GM12878 (cell line): ENCODE measurements around the gene HIRIP3. TPM values are rescaled to one million over a fixed set of nuclear protein-coding genes. Genes with fewer than 3 reads are reported as not detected.

Experiments
- ATAC-seq: fragments of 200-7000 bp; cut with Tn5 transposase; 3 replicates; pipeline ENCODE4 v1.9.1; 2020; ENCODE audit warnings: mild to moderate bottlenecking, moderate library complexity
- BruUV-seq: library from RNA; stranded (reverse); fragments of 400-500 nt; replicated peaks from 2 replicates; lab custom pipeline; 2021; lab: Mats Ljungman, UMichigan
- CTCF ChIA-PET: fragments of 300-600 bp; sonication (Branson Sonifier 250); formaldehyde crosslinking; extraction: SDS; loops from one replicate; lab custom pipeline; 2021; ENCODE audit warnings: inconsistent platforms; lab: Yijun Ruan, JAX
- POLR2A ChIA-PET: fragments of 350-600 bp; formaldehyde crosslinking; extraction: SDS; loops from one replicate; lab custom pipeline; 2021; ENCODE audit warnings: inconsistent platforms; lab: Charles Lee
- RAD21 ChIA-PET: fragments of 300-600 bp; sonication (Branson Sonifier 250); formaldehyde crosslinking; loops from one replicate; lab custom pipeline; 2023; ENCODE audit warnings: antibody characterized with exemption; ENCODE audit not compliant: unreplicated experiment; lab: Charles Lee
- SMC1A ChIA-PET: fragments of 300-600 bp; sonication (Branson Sonifier 250); formaldehyde crosslinking; loops from one replicate; lab custom pipeline; 2023; ENCODE audit not compliant: unreplicated experiment, uncharacterized antibody; lab: Charles Lee
- DNase-seq: peaks from one replicate; pipeline ENCODE4 v3.0.0-alpha.2; 2011; ENCODE audit warnings: low read depth, low spot score
- FAIRE-seq: peaks from 3 replicates; lab custom pipeline; 2011; peaks lifted over from hg19 to GRCh38; lab: Jason Lieb, UNC
- H2AFZ ChIP-seq: 2 replicates; pipeline ENCODE4 v1.6.0; 2011; ENCODE audit warnings: low read depth, low read length, control low read depth; ENCODE audit not compliant: control insufficient read depth
- H3K27ac ChIP-seq: 2 replicates; pipeline ENCODE4 v1.5.1; 2011; ENCODE audit warnings: control low read depth; ENCODE audit not compliant: control insufficient read depth, insufficient read depth
- H3K27me3 ChIP-seq, 2 experiments: replicated peaks in 1 of 2; 2 replicates each; pipeline versions ENCODE4 v1.6.0 to v1.6.1; 2011; ENCODE audit warnings: low read length in 1 of 2; ENCODE audit not compliant: control insufficient read depth in 2 of 2, insufficient read depth in 2 of 2
- H3K36me3 ChIP-seq, 2 experiments: 2 replicates each; pipeline ENCODE4 v1.5.1; 2011; ENCODE audit warnings: low read length in 1 of 2; ENCODE audit not compliant: control insufficient read depth in 2 of 2, insufficient read depth in 2 of 2
- H3K4me1 ChIP-seq: 2 replicates; pipeline ENCODE4 v1.6.1; 2011; ENCODE audit warnings: mild to moderate bottlenecking, low read length, moderate library complexity, mixed read lengths; ENCODE audit not compliant: control insufficient read depth, insufficient read depth
- H3K4me2 ChIP-seq: 2 replicates; pipeline ENCODE4 v1.6.0; 2011; ENCODE audit warnings: control low read depth; ENCODE audit not compliant: control insufficient read depth, insufficient read depth
- H3K4me3 ChIP-seq: fragments of 200-600 bp; sonication (generic); 2 replicates; pipeline ENCODE4 v1.5.1; 2016
- H3K79me2 ChIP-seq: 2 replicates; pipeline ENCODE4 v1.6.0; 2011; ENCODE audit warnings: low read length; ENCODE audit not compliant: control insufficient read depth, insufficient read depth
- H3K9ac ChIP-seq: 2 replicates; pipeline ENCODE4 v1.8.0; 2011; ENCODE audit warnings: low read length, control low read depth, mixed read lengths; ENCODE audit not compliant: control insufficient read depth, insufficient read depth
- H3K9me3 ChIP-seq: replicated peaks from 3 replicates; pipeline ENCODE4 v1.5.1; 2011; ENCODE audit warnings: mild to moderate bottlenecking, low read length; ENCODE audit not compliant: control insufficient read depth, insufficient read depth
- H4K20me1 ChIP-seq: 2 replicates; pipeline ENCODE4 v1.6.0; 2011; ENCODE audit not compliant: control insufficient read depth, insufficient read depth
- ATF7 ChIP-seq: fragments of 450-650 bp; IDR thresholded peaks from 2 replicates; pipeline ENCODE4 v1.6.1; 2016; ENCODE audit warnings: low read depth, mild to moderate bottlenecking
- CHD2 ChIP-seq: IDR thresholded peaks from 2 replicates; pipeline ENCODE4 v1.6.1; 2011; ENCODE audit warnings: low read depth, low read length, improper control_type of control experiment, borderline replicate concordance
- E2F4 ChIP-seq: IDR thresholded peaks from 2 replicates; pipeline ENCODE4 v1.6.1; 2012; ENCODE audit warnings: low read depth, low read length, improper control_type of control experiment
- E4F1 ChIP-seq: fragments of 450-650 bp; IDR thresholded peaks from 2 replicates; pipeline ENCODE4 v1.6.1; 2018; ENCODE audit warnings: borderline replicate concordance, mild to moderate bottlenecking; ENCODE audit not compliant: partially characterized antibody
- FOXM1 ChIP-seq: IDR thresholded peaks from 2 replicates; pipeline ENCODE4 v1.6.1; 2012; ENCODE audit warnings: low read depth, mild to moderate bottlenecking, inconsistent platforms, low read length, moderate library complexity
- HDAC6 ChIP-seq: fragments of 200-600 bp; sonication (generic); IDR thresholded peaks from one replicate; pipeline ENCODE4 v1.8.0; 2017; ENCODE audit warnings: antibody characterized with exemption; ENCODE audit not compliant: unreplicated experiment
- HDGF ChIP-seq: fragments of 450-650 bp; IDR thresholded peaks from 2 replicates; pipeline ENCODE4 v1.6.1; 2016; ENCODE audit warnings: antibody characterized with exemption
- IRF4 ChIP-seq: IDR thresholded peaks from 2 replicates; pipeline ENCODE4 v1.6.1; 2011; ENCODE audit warnings: low read depth, low read length
- KDM1A ChIP-seq: fragments of 200-600 bp; sonication (generic); IDR thresholded peaks from 2 replicates; pipeline ENCODE4 v1.6.1; 2016; ENCODE audit warnings: borderline replicate concordance
- NFYA ChIP-seq: IDR thresholded peaks from 2 replicates; pipeline ENCODE4 v1.6.1; 2011; ENCODE audit warnings: low read depth, mild to moderate bottlenecking, low read length, improper control_type of control experiment, borderline replicate concordance
- NR2C1 ChIP-seq: fragments of 450-650 bp; IDR thresholded peaks from 2 replicates; pipeline ENCODE4 v1.6.1; 2017; ENCODE audit warnings: antibody characterized with exemption, mild to moderate bottlenecking, moderate library complexity
- PAX8 ChIP-seq: fragments of 450-650 bp; IDR thresholded peaks from 2 replicates; pipeline ENCODE4 v1.6.1; 2017; ENCODE audit warnings: mild to moderate bottlenecking, moderate library complexity
- POLR2AphosphoS5 ChIP-seq: IDR thresholded peaks from 2 replicates; pipeline ENCODE4 v1.6.1; 2011; ENCODE audit warnings: mild to moderate bottlenecking, low read length, inconsistent platforms
- SIX5 ChIP-seq: IDR thresholded peaks from 2 replicates; pipeline ENCODE4 v1.6.1; 2011; ENCODE audit warnings: mild to moderate bottlenecking, low read depth, low read length, moderate library complexity; ENCODE audit not compliant: severe bottlenecking
- STAT3 ChIP-seq: IDR thresholded peaks from 2 replicates; pipeline ENCODE4 v1.6.1; 2011; ENCODE audit warnings: low read depth, low read length, improper control_type of control experiment
- ZBED1 ChIP-seq: IDR thresholded peaks from 2 replicates; pipeline ENCODE4 v1.6.1; 2016; ENCODE audit warnings: borderline replicate concordance
- ZNF274 ChIP-seq: IDR thresholded peaks from one replicate; pipeline ENCODE4 v1.8.0; 2011; ENCODE audit not compliant: insufficient read length, insufficient read depth
- WGBS: methylation state at CpG from one replicate; pipeline ENCODE4 v1.1.6; 2016; ENCODE audit warnings: low lambda C conversion rate; ENCODE audit not compliant: insufficient replicate concordance, insufficient coverage; ENCODE audit errors: missing lambda C conversion rate; 5-methylcytosine and 5-hydroxymethylcytosine counted together
- in situ Hi-C: fragments of 300-500 bp; cut with MboI; formaldehyde crosslinking; loops from 9 replicates; pipeline ENCODE4 v1.14.3; 2018; ENCODE audit warnings: mixed read lengths
- intact Hi-C: fragments of 100-400 bp; cut with micrococcal nuclease; formaldehyde crosslinking; loops from one replicate; pipeline ENCODE4 v1.14.2; 2022; ENCODE audit not compliant: unreplicated experiment
- polyA plus RNA-seq, 11 experiments: library from polyadenylated mRNA; depleted of rRNA in 4 of 11; unstranded in 6 of 11; stranded (reverse) in 5 of 11; fragments of >200 nt; fragmentation: Nextera tagmentation in 4 of 11; fragmentation: Illumina TruSeq in 1 of 11; extraction: Ambion mirVana in 4 of 11; extraction: Trizol in 1 of 11; gene quantifications; 1 replicate in 1 of 11; 2 replicates in 10 of 11; pipeline versions ENCODE4 v1.2.1 to v1.2.3, GENCODE V29; 2011 to 2016; ENCODE audit warnings: inconsistent platforms in 2 of 11, missing spikeins in 2 of 11, low read depth in 1 of 11
- total RNA-seq, 4 experiments: library from RNA; depleted of rRNA in 3 of 4; stranded (reverse); fragments of >200 nt in 3 of 4; fragmentation: Illumina TruSeq in 1 of 4; extraction: Trizol in 1 of 4; gene quantifications; 2 replicates each; pipeline versions ENCODE4 v1.2.1 to v1.2.3, GENCODE V29; 2013 to 2021

HIRIP3 gene
- total and polyA plus RNA-seq, 10 of the 15 experiments (the other 5 are each of a cell fraction or from before 2014, with no cell fraction given), result 4.1 to 43.5 (median 23.9) TPM

DNA sequence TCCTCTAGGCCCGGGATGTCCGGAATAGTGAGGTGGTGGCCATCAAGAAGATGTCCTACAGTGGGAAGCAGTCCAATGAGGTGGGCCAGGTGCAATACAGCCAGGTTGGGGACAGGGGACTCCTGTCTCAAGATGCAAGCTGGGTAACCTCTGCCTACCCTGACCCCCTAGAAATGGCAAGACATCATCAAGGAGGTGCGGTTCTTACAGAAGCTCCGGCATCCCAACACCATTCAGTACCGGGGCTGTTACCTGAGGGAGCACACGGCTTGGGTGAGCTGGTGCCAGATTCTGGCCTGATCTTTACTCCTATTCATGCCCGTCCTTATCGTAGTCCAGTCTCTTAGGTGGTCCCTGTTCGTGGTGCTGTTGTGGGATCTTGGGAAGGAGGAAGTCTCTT, 17.3 kb downstream of the HIRIP3 start (continued):
- TF ChIP-seq CHD2 (no peak), HDAC6 (no peak), STAT3 (no peak), SIX5 (no peak), ZNF274 (no peak), NFYA (no peak), PAX8 (no peak), ZBED1 (no peak), IRF4 (no peak)

- Histone ChIP-seq H4K20me1 (no peaks in the 10 kb centered on the region), H3K4me1 (peaks cover 9% of the 10 kb centered on the region), H3K27ac (no peak overlapping the region), H2AFZ (no peak overlapping the region), H3K4me3 (0 out of 2 replicates have a peak overlapping the region, but pooled peaks have one; percentile 99), H3K4me2 (peak overlapping the region; percentile 91), H3K27me3 (no peaks in the 10 kb centered on the region), H3K9me3 (no peaks in the 10 kb centered on the region; the same call in 2 of the 3 replicates), H3K79me2 (peaks cover 37% of the 10 kb centered on the region), H3K9ac (no peak overlapping the region), H3K36me3 (peaks cover 15 to 18% of the 10 kb centered on the region in 2 experiments)
- DNase-seq (no peak), ATAC-seq (no peak), FAIRE-seq (no peak)
- ChIA-PET POLR2A (interaction anchor here (0.6 to 6.0 kb wide), 3 partner anchors 12 to 19 kb away, joined by 3 to 53 read pairs (median 16); partner anchors contain the start of genes HIRIP3, INO80E and TMEM219), SMC1A (interaction anchor here (0.8 to 3.2 kb wide), 2 partner anchors 15 to 42 kb away, joined by 3 to 11 read pairs; partner anchors contain the start of gene TMEM219), CTCF (interaction anchor here (1.1 to 2.5 kb wide), 5 partner anchors 12 to 286 kb away, joined by 3 to 10 read pairs (median 4); partner anchors contain the start of gene INO80E), RAD21 (interaction anchor here (1.2 kb wide), 1 partner anchor 288 kb away, joined by 3 read pairs; no protein-coding TSS in a partner anchor)
- BruUV-seq, result no TSS peak
- intact Hi-C loops (no loop called here), in situ Hi-C loops (no loop called here)
- WGBS, result 96% methylated on average over 9 of the region's 9 CpGs
- TF ChIP-seq E4F1 (no peak), NR2C1 (no peak), KDM1A (no peak), HDGF (no peak), POLR2AphosphoS5 (no peak), FOXM1 (no peak), SIX5 (no peak), ATF7 (no peak), E2F4 (no peak)
Measured at GRCh38 chr16:29977063-29977825, 18.2 kb downstream of the HIRIP3 start.
